ENCODE results near the gene LIMK2. TPM values are rescaled to one million over a fixed set of nuclear protein-coding genes. Genes with fewer than 3 reads are reported as not detected.
A peak's percentile ranks its signal among the peaks of the same experiment; 100 is the strongest.

Gene LIMK2
- total and polyA plus RNA-seq, 10 donors: 6.1 to 182 (median 60.6) TPM

DNA sequence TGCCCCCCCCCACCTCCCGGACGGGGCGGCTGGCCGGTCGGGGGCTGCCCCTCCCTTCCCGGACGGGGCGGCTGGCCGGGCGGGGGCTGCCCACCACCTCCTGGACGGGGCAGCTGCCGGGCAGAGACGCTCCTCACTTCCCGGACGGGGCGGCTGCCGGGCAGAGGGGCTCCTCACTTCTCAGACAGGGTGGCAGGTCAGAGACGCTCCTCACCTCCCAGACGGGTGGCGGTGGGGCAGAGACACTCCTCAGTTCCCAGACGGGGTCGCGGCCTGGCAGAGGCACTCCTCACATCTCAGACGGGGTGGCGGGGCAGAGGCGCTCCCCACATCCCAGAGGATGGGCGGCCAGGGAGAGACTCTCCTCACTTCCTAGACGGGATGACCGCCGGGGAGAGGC, 28.1 kb upstream of the LIMK2 start:
- Histone ChIP-seq H3K9me3 (no peaks in the 10 kb centered on the region), H3K4me1 (peaks cover 0 to 7% (median 0%) of the 10 kb centered on the region in 6 donors), H3K27ac (no peak overlapping the region), H3K4me3 (no peak overlapping the region), H3K36me3 (peaks cover 0 to 87% (median 17%) of the 10 kb centered on the region in 6 donors), H3K27me3 (replicated peaks in 1 of 7) (no peaks in the 10 kb centered on the region)
- intact Hi-C loops (cut with DNase I; ENCODE audit: low total_unique reads): no loop called here
- no peak for TF ChIP-seq POLR2AphosphoS5 (IDR thresholded peaks at IDR 0.05)
- no peak for TF ChIP-seq POLR2A (IDR thresholded peaks at IDR 0.05)
- TF ChIP-seq, protein P1, sequence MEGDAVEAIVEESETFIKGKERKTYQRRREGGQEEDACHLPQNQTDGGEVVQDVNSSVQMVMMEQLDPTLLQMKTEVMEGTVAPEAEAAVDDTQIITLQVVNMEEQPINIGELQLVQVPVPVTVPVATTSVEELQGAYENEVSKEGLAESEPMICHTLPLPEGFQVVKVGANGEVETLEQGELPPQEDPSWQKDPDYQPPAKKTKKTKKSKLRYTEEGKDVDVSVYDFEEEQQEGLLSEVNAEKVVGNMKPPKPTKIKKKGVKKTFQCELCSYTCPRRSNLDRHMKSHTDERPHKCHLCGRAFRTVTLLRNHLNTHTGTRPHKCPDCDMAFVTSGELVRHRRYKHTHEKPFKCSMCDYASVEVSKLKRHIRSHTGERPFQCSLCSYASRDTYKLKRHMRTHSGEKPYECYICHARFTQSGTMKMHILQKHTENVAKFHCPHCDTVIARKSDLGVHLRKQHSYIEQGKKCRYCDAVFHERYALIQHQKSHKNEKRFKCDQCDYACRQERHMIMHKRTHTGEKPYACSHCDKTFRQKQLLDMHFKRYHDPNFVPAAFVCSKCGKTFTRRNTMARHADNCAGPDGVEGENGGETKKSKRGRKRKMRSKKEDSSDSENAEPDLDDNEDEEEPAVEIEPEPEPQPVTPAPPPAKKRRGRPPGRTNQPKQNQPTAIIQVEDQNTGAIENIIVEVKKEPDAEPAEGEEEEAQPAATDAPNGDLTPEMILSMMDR (IDR thresholded peaks at IDR 0.05 in 8 of 11, conservative IDR thresholded peaks at IDR 0.05 in 3 of 11): no peak
- no peak for DNase-seq
- 93 to 100% (median 96%) methylated on average over 2 to 30 of the region's 30 CpGs for whole genome bisulfite sequencing, 5 donors

DNA sequence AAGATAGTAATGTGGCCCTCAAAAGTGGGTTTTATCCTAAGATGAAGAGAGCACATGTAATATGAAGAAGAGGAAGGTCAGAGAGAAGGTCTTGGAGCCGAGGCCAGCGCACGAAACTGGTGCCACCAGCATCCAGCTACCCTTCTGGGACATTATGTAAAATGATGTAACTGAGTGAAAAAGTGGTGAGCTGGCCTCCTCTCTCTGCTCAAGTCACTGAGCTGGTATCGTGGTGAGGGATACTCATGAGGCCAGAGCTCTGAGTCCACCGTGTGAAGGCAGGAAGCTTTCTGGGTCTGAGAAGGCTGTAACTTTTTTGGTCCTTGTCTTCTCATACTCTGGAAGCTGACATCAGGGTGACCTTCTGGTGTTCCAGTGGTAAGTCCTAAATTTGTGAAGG, 27.0 kb upstream of the LIMK2 start:
- Histone ChIP-seq H3K9me3 (no peaks in the 10 kb centered on the region), H3K4me1 (no peaks in the 10 kb centered on the region), H3K4me3 (no peak overlapping the region), H3K27me3 (replicated peaks in 1 of 7) (no peaks in the 10 kb centered on the region), H3K36me3 (peaks cover 0 to 89% (median 19%) of the 10 kb centered on the region in 6 donors), H3K27ac (no peak overlapping the region)
- WGBS, 5 donors: 92 to 97% (median 94%) methylated on average over 5 of the region's 5 CpGs
- no peak for DNase-seq
- intact Hi-C loops (cut with DNase I; ENCODE audit: low total_unique reads): no loop called here
- TF ChIP-seq POLR2AphosphoS5 (IDR thresholded peaks at IDR 0.05) (no peak), POLR2A (IDR thresholded peaks at IDR 0.05) (no peak)
- TF ChIP-seq, protein P1 (IDR thresholded peaks at IDR 0.05 in 8 of 11, conservative IDR thresholded peaks at IDR 0.05 in 3 of 11): no peak

DNA sequence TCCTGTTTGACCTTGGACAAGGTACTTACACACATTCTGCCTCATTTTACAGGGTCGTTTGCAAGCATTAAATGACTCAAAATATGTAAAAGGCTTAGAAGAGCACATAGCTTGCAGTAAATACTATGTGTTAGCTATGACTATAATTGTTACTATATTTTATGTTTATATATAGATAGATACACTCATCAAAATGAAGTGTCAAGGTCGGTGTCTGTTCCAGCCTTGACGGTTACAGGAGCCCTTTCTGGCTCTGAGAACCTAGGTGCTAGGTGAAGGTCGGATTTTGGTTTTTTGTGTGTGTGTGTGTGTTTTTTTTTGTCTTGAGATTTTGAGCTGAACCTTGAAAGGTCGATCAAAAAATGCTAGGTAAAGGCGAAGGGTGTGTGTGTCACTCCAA, 24.5 kb upstream of the LIMK2 start:
- H3K27ac ChIP-seq: peak overlapping the region in 1 of 8 donors; percentile 3
- peaks cover 0 to 8% (median 0%) of the 10 kb centered on the region in 6 donors for H3K4me1 ChIP-seq
- no peak for DNase-seq
- WGBS, 5 donors: 79 to 88% (median 83%) methylated on average over 6 of the region's 6 CpGs
- H3K36me3 ChIP-seq: peaks cover 0 to 93% (median 28%) of the 10 kb centered on the region in 6 donors
- TF ChIP-seq, protein P1 (IDR thresholded peaks at IDR 0.05 in 8 of 11, conservative IDR thresholded peaks at IDR 0.05 in 3 of 11): no peak
- no peak for TF ChIP-seq POLR2A (IDR thresholded peaks at IDR 0.05)
- TF ChIP-seq POLR2AphosphoS5 (IDR thresholded peaks at IDR 0.05): no peak
- H3K27me3 ChIP-seq (replicated peaks in 1 of 7): no peaks in the 10 kb centered on the region
- intact Hi-C loops (cut with DNase I; ENCODE audit: low total_unique reads): no loop called here
- H3K4me3 ChIP-seq: no peak overlapping the region
- no peaks in the 10 kb centered on the region for H3K9me3 ChIP-seq

DNA sequence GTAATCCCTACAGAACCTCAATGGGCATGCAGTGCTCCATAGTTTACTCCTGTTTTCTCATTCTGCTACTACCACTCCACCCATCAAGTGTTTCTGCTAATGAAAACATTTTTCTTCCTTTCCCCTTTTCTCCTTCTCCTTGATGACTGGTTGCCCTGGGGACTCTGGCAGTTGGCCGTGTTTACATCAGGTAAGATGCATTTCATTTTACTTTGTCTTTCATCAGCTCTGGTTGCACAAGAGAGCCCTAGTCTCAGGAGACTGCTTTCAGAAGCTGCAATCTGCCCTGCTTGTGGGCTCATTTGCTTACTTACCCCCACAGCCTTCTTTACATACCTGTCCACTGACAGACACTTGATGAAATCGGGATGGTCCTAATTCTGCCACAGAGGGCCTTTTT, 19.6 kb upstream of the LIMK2 start:
- peaks cover 0 to 10% (median 0%) of the 10 kb centered on the region in 6 donors for H3K4me1 ChIP-seq
- no peak overlapping the region for H3K4me3 ChIP-seq
- no peak overlapping the region for H3K27ac ChIP-seq
- no peak for DNase-seq
- 68 to 81% (median 74%) methylated on average over 2 of the region's 2 CpGs for WGBS, 5 donors
- no peaks in the 10 kb centered on the region for H3K27me3 ChIP-seq (replicated peaks in 1 of 7)
- intact Hi-C loops (cut with DNase I; ENCODE audit: low total_unique reads): no loop called here
- no peaks in the 10 kb centered on the region for H3K9me3 ChIP-seq
- TF ChIP-seq, protein P1 (IDR thresholded peaks at IDR 0.05 in 8 of 11, conservative IDR thresholded peaks at IDR 0.05 in 3 of 11): no peak
- no peak for TF ChIP-seq POLR2A (IDR thresholded peaks at IDR 0.05)
- no peak for TF ChIP-seq POLR2AphosphoS5 (IDR thresholded peaks at IDR 0.05)
- H3K36me3 ChIP-seq: peaks cover 0 to 99% (median 55%) of the 10 kb centered on the region in 6 donors

Measured in spleen (tissue), 11 donors.